ENCODE data around the gene GALNTL6. TPM values are rescaled to one million over a fixed set of nuclear protein-coding genes. Genes with fewer than 3 reads are reported as not detected.

Gene GALNTL6
- total RNA-seq, 1 experiment from 2014 or later: not detected

- H2BK120ac ChIP-seq (ENCODE audit: low read depth, low read length, poor library complexity, severe bottlenecking): no peak overlapping the region
- no peak overlapping the region for H3K56ac ChIP-seq (ENCODE audit: insufficient read length, low read depth, low read length)
- H3K27me3 ChIP-seq (ENCODE audit: insufficient read depth, low read length): no peaks in the 10 kb centered on the region
- no peaks in the 10 kb centered on the region for H3K79me1 ChIP-seq (ENCODE audit: insufficient read depth, low read depth, low read length, poor library complexity, severe bottlenecking)
- H3K27me3 Mint-ChIP-seq (ENCODE audit: low read depth): no peaks in the 10 kb centered on the region
- H3K23ac ChIP-seq (ENCODE audit: insufficient read length, low read depth, low read length): no peak overlapping the region
- no peak overlapping the region for H3K27ac ChIP-seq (ENCODE audit: insufficient read length, low read depth, low read length)
- H2BK5ac ChIP-seq (ENCODE audit: insufficient read length, low read length): no peak overlapping the region
- H3K4me1 ChIP-seq (ENCODE audit: insufficient read depth, low read length): peaks cover 3% of the 10 kb centered on the region; the same call in 1 of the 2 replicates
- no peak overlapping the region for H2BK12ac ChIP-seq (ENCODE audit: insufficient read length, low read depth, low read length)
- no peak overlapping the region for H4K5ac ChIP-seq (ENCODE audit: insufficient read length, low read depth, low read length)
- H3K36me3 Mint-ChIP-seq (ENCODE audit: insufficient read depth in 1 of 3, low read depth in 3 of 3): no peaks in the 10 kb centered on the region; a peak in 1 of 7 replicates
- no peak overlapping the region for H3T11ph ChIP-seq (ENCODE audit: low read length)
- no peak overlapping the region for H3K4me2 ChIP-seq (ENCODE audit: insufficient read depth, insufficient read length, low read length)
- DNase-seq: no peak
- peaks cover 9 to 23% of the 10 kb centered on the region in 2 experiments for H3K4me1 Mint-ChIP-seq
- H4K8ac ChIP-seq (replicated peaks; ENCODE audit: insufficient read length, low read depth, low read length): no peak overlapping the region
- H2AFZ ChIP-seq (ENCODE audit: low read length): no peak overlapping the region
- H3K79me2 ChIP-seq (ENCODE audit: insufficient read depth, low read length): no peaks in the 10 kb centered on the region
- WGBS (ENCODE audit: extremely low coverage, insufficient read length, low lambda C conversion rate): no CpG with 5 or more reads among the region's 1 CpG
- H3K14ac ChIP-seq (ENCODE audit: insufficient read depth, low read length): no peak overlapping the region
- no peak overlapping the region for H2BK20ac ChIP-seq (ENCODE audit: low read depth, low read length, poor library complexity, severe bottlenecking)
- H3K4me3 Mint-ChIP-seq: no peak overlapping the region
- no peaks in the 10 kb centered on the region for H3K23me2 ChIP-seq (ENCODE audit: insufficient read length, low read depth, low read length, poor library complexity, severe bottlenecking)
- peaks cover 0 to 3% of the 10 kb centered on the region in 2 experiments; a peak in 2 of 5 replicates for H3K9me3 Mint-ChIP-seq
- TF ChIP-seq CTCF (conservative IDR thresholded peaks at IDR 0.05): no peak
- H3K4ac ChIP-seq (ENCODE audit: low read depth, low read length): no peak overlapping the region
- no peak overlapping the region for H4K91ac ChIP-seq (ENCODE audit: insufficient read length, low read depth, low read length)
- no peaks in the 10 kb centered on the region for H4K20me1 ChIP-seq (ENCODE audit: control insufficient read depth, insufficient read depth, insufficient read length)
- no peak overlapping the region for H3K27ac Mint-ChIP-seq
- H3K9me3 ChIP-seq (ENCODE audit: control insufficient read depth, low read depth, low read length): no peaks in the 10 kb centered on the region
- H2AK5ac ChIP-seq (ENCODE audit: insufficient read length, low read length): no peak overlapping the region
- no peak overlapping the region for H3K18ac ChIP-seq (ENCODE audit: insufficient read length, low read depth, low read length)
- no peak overlapping the region for H2BK15ac ChIP-seq (ENCODE audit: low read depth, low read length)
- H3K9ac ChIP-seq (ENCODE audit: extremely low read depth, insufficient read length, low read length): no peak overlapping the region
Observed at GRCh38 chr4:171847751-171848150, 34.5 kb downstream of the GALNTL6 start.
